PC-9 (cell line): Measurements from ENCODE around the gene GFY. TPM values are rescaled to one million over a fixed set of nuclear protein-coding genes. Genes with fewer than 3 reads are reported as not detected.
"Not testable (repeated sequence)": the region's sequence is repeated elsewhere in the genome, so short reads cannot be mapped to it uniquely, and the experiment has no call there.

Experiments
- BruUV-seq: library from RNA; stranded (reverse); fragments of 400-500 nt; replicated peaks from 2 replicates; lab custom pipeline; 2021; lab: Mats Ljungman, UMichigan
- CTCF ChIA-PET: fragments of 300-600 bp; sonication (Branson Sonifier 250); formaldehyde crosslinking; loops from one replicate; lab custom pipeline; 2022; ENCODE audit warnings: antibody characterized with exemption; lab: Charles Lee
- POLR2A ChIA-PET: fragments of 300-600 bp; sonication (Branson Sonifier 250); formaldehyde crosslinking; loops from one replicate; lab custom pipeline; 2022; ENCODE audit warnings: antibody characterized with exemption; ENCODE audit not compliant: unreplicated experiment; lab: Charles Lee
- DNase-seq, 2 experiments: peaks; one replicate each; pipeline versions ENCODE4 v3.0.0 to v3.0.0-alpha.2; 2015 to 2022; ENCODE audit warnings: mixed read lengths in 1 of 2
- H2AFZ ChIP-seq: fragments of 200-600 bp; sonication (generic); 2 replicates; pipeline ENCODE4 v1.8.1; 2017; ENCODE audit warnings: antibody characterized with exemption
- H3F3A ChIP-seq: fragments of 200-600 bp; sonication (generic); 2 replicates; pipeline ENCODE4 v1.8.1; 2017; ENCODE audit warnings: antibody characterized with exemption, mild to moderate bottlenecking, low read depth; ENCODE audit not compliant: insufficient read depth
- H3K27ac ChIP-seq: fragments of 200-600 bp; sonication (generic); 2 replicates; pipeline ENCODE4 v1.6.1; 2016; ENCODE audit warnings: mixed run types
- H3K27me3 ChIP-seq: fragments of 200-600 bp; sonication (generic); 2 replicates; pipeline ENCODE4 v1.6.1; 2016; ENCODE audit warnings: low read depth, mixed run types; ENCODE audit not compliant: insufficient read depth
- H3K36me3 ChIP-seq: fragments of 200-600 bp; sonication (generic); 2 replicates; pipeline ENCODE4 v1.6.1; 2016; ENCODE audit warnings: low read depth, mixed run types
- H3K4me1 ChIP-seq: fragments of 200-600 bp; sonication (generic); replicated peaks from 2 replicates; pipeline ENCODE4 v1.6.1; 2016; ENCODE audit warnings: mixed run types; ENCODE audit not compliant: insufficient read depth
- H3K4me2 ChIP-seq: fragments of 200-600 bp; sonication (generic); 2 replicates; pipeline ENCODE4 v1.6.1; 2017; ENCODE audit warnings: mixed run types
- H3K4me3 ChIP-seq: fragments of 200-600 bp; sonication (generic); 2 replicates; pipeline ENCODE4 v1.6.1; 2016; ENCODE audit warnings: mixed run types
- H3K79me2 ChIP-seq: fragments of 200-600 bp; sonication (generic); 2 replicates; pipeline ENCODE4 v1.6.1; 2017; ENCODE audit warnings: low read depth, mixed run types
- H3K9me2 ChIP-seq: fragments of 200-600 bp; sonication (generic); 2 replicates; pipeline ENCODE4 v1.8.1; 2017; ENCODE audit warnings: mild to moderate bottlenecking; ENCODE audit not compliant: insufficient read depth
- H3K9me3 ChIP-seq: fragments of 200-600 bp; sonication (generic); 2 replicates; pipeline ENCODE4 v1.8.1; 2016; ENCODE audit warnings: low read depth; ENCODE audit not compliant: insufficient read depth
- H4K20me1 ChIP-seq: fragments of 200-600 bp; sonication (generic); 2 replicates; pipeline ENCODE4 v1.8.1; 2017; ENCODE audit not compliant: insufficient read depth
- EZH2 ChIP-seq: fragments of 200-600 bp; sonication (generic); IDR thresholded peaks from 2 replicates; pipeline ENCODE4 v1.8.0; 2017; ENCODE audit warnings: antibody characterized with exemption, low read depth
- intact Hi-C: fragments of 100-400 bp; cut with micrococcal nuclease; formaldehyde crosslinking; loops from one replicate; pipeline ENCODE4 v1.10.0; 2022; ENCODE audit not compliant: unreplicated experiment
- total RNA-seq: library from RNA; stranded (reverse); gene quantifications from 2 replicates; pipeline ENCODE4 v1.2.3, GENCODE V29; 2021
- TF ChIP-seq, protein P1 (sequence below): fragments of 200-600 bp; sonication (generic); conservative IDR thresholded peaks from 2 replicates; pipeline ENCODE4 v1.6.1; 2017; ENCODE audit warnings: mixed run types, antibody characterized with exemption, mild to moderate bottlenecking, moderate library complexity

GFY gene
- total RNA-seq, 1 experiment from 2014 or later: not detected

DNA sequence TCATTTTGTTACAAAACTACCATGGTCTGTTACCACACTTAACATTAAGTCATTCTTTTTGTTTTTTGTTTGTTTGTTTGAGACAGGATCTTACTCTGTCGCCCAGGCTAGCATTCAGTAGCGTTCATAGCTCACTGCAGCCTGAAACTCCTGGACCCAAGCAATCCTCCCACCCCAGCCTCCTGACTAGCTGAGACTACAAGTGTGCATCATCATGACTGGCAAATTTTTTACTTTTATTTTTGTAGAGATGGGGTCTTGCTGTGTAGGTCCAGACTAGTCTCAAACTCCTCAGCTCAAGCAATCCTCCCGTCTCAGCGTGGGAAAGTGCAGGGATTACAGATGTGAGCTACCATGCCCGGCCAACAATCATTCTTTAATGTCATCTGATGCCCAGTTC lies 31.1 kb downstream of the GFY start:
- Histone ChIP-seq H3K4me3 (no peak overlapping the region), H3K27me3 (no peaks in the 10 kb centered on the region), H3K79me2 (peaks cover 28% of the 10 kb centered on the region), H3K36me3 (peaks cover 8% of the 10 kb centered on the region), H2AFZ (no peak overlapping the region), H3K9me3 (no peaks in the 10 kb centered on the region), H3K4me1 (peaks cover 6% of the 10 kb centered on the region), H4K20me1 (no peaks in the 10 kb centered on the region), H3K27ac (no peak overlapping the region; the same call in 1 of the 2 replicates), H3K9me2 (no peaks in the 10 kb centered on the region), H3F3A (peaks cover 26% of the 10 kb centered on the region), H3K4me2 (no peak overlapping the region)
- intact Hi-C loops: no loop called here
- no TSS peak for BruUV-seq
- TF ChIP-seq EZH2: no peak
- TF ChIP-seq, protein P1, sequence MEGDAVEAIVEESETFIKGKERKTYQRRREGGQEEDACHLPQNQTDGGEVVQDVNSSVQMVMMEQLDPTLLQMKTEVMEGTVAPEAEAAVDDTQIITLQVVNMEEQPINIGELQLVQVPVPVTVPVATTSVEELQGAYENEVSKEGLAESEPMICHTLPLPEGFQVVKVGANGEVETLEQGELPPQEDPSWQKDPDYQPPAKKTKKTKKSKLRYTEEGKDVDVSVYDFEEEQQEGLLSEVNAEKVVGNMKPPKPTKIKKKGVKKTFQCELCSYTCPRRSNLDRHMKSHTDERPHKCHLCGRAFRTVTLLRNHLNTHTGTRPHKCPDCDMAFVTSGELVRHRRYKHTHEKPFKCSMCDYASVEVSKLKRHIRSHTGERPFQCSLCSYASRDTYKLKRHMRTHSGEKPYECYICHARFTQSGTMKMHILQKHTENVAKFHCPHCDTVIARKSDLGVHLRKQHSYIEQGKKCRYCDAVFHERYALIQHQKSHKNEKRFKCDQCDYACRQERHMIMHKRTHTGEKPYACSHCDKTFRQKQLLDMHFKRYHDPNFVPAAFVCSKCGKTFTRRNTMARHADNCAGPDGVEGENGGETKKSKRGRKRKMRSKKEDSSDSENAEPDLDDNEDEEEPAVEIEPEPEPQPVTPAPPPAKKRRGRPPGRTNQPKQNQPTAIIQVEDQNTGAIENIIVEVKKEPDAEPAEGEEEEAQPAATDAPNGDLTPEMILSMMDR: no peak
- DNase-seq: no peak
- ChIA-PET CTCF (no interaction called here), POLR2A (interaction anchor here (0.7 kb wide), 2 partner anchors 223 to 306 kb away, joined by 3 to 9 read pairs; no protein-coding TSS in a partner anchor)

DNA sequence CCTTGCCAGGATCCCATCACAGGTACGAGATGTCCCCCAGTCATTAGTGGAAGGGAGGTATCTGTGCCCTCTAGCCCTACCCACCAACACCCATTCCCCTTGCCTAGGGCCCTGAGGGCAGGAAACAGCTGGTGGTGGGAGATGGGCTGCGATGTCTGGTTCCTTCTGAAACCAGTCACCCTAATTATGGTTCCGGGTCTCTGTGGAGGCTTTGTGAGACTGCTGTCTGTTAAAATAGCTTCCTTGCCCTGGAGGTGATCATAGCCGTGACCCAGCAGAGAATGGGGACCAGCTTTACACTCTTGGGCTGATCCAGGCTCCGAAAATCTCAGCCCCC lies 33.3 kb downstream of the GFY start:
- POLR2A ChIA-PET: no interaction called here
- no TSS peak for BruUV-seq
- no peak for DNase-seq
- Histone ChIP-seq H3K9me3 (no peaks in the 10 kb centered on the region), H3K4me1 (peaks cover 6% of the 10 kb centered on the region), H3K27ac (no peak overlapping the region), H3K27me3 (no peaks in the 10 kb centered on the region), H3K4me3 (no peak overlapping the region), H3K36me3 (peaks cover 8% of the 10 kb centered on the region), H3K4me2 (no peak overlapping the region), H3F3A (peaks cover 19% of the 10 kb centered on the region), H3K9me2 (no peaks in the 10 kb centered on the region), H2AFZ (no peak overlapping the region), H3K79me2 (peaks cover 27% of the 10 kb centered on the region), H4K20me1 (no peaks in the 10 kb centered on the region)
- CTCF ChIA-PET: no interaction called here
- intact Hi-C loops: no loop called here
- TF ChIP-seq, protein P1: no peak
- no peak for TF ChIP-seq EZH2

DNA sequence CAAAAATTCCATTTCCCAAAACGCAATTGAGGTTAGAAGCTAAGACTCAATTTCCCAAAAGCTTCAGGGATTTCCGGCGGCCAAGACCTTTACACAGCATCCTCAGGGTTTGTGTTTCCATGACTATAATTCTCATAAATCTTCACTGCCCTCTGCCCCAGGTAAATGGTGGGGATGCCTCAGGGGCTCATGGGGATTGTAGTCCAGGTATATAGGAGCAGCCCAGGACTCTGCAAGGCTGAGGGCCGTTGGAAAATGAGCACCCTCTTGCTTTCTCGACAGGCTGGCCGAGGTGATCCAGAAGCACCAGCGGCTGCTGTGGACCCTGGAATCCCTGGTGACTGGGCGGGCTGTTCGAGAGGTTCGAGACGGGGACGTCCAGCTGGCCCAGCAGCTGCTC lies 34.2 kb downstream of the GFY start:
- ChIA-PET CTCF (no interaction called here), POLR2A (no interaction called here)
- peaks cover 18% of the 10 kb centered on the region for H3K79me2 ChIP-seq
- H3K9me3 ChIP-seq: no peaks in the 10 kb centered on the region
- no peaks in the 10 kb centered on the region for H3K9me2 ChIP-seq
- no peaks in the 10 kb centered on the region for H4K20me1 ChIP-seq
- BruUV-seq: no TSS peak
- peaks cover 2% of the 10 kb centered on the region for H3K4me1 ChIP-seq
- H3K27ac ChIP-seq: no peak overlapping the region
- no peak overlapping the region for H3K4me2 ChIP-seq
- H3K27me3 ChIP-seq: no peaks in the 10 kb centered on the region
- H3K36me3 ChIP-seq: peaks cover 8% of the 10 kb centered on the region
- intact Hi-C loops: no loop called here
- H3F3A ChIP-seq: peaks cover 19% of the 10 kb centered on the region
- H3K4me3 ChIP-seq: no peak overlapping the region
- H2AFZ ChIP-seq: no peak overlapping the region
- DNase-seq: no peak
- no peak for TF ChIP-seq EZH2
- TF ChIP-seq, protein P1: no peak

DNA sequence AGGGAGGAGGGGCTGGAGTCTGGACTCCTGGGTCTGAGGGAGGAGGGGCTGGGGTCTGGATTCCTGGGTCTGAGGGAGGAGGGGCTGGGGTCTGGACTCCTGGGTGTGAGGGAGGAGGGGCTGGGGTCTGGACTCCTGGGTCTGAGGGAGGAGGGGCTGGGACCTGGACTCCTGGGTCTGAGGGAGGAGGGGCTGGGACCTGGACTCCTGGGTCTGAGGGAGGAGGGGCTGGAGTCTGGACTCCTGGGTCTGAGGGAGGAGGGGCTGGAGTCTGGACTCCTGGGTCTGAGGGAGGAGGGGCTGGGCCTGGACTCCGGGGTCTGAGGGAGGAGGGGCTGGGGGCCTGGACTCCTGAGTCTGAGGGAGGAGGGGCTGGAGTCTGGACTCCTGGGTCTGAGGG lies 35.9 kb downstream of the GFY start:
- H3K36me3 ChIP-seq, intact Hi-C loops, POLR2A ChIA-PET, DNase-seq, H3K9me2 ChIP-seq, H4K20me1 ChIP-seq, H3K4me1 ChIP-seq, BruUV-seq, H3K79me2 ChIP-seq, H3K4me3 ChIP-seq, H3K4me2 ChIP-seq, H2AFZ ChIP-seq, H3K27ac ChIP-seq, H3K9me3 ChIP-seq, CTCF ChIA-PET, H3K27me3 ChIP-seq: not testable (repeated sequence)
- H3F3A ChIP-seq: peaks cover 10% of the 10 kb centered on the region
